GM13977 (cell line): Measurements from ENCODE around the gene CLRN2.

ENCODE experiments used
- DNase-seq: peaks from one replicate; pipeline ENCODE4 v3.0.0; 2012; ENCODE audit warnings: low spot score
- in situ Hi-C: fragments of 300-500 bp; cut with MboI; formaldehyde crosslinking; loops from one replicate; pipeline ENCODE4 v1.12.0; 2022; ENCODE audit warnings: low sequenced_read_pairs, low pct_unique_long_range_greater_than_20kb, mixed read lengths, inconsistent platforms; ENCODE audit not compliant: unreplicated experiment
- TF ChIP-seq, protein P1 (sequence below): IDR thresholded peaks from 2 replicates; pipeline ENCODE4 v1.5.1; 2012; ENCODE audit warnings: mild to moderate bottlenecking, control low read depth; ENCODE audit not compliant: insufficient read depth; ENCODE audit errors: extremely low read depth, missing control alignments

CLRN2 gene

DNA sequence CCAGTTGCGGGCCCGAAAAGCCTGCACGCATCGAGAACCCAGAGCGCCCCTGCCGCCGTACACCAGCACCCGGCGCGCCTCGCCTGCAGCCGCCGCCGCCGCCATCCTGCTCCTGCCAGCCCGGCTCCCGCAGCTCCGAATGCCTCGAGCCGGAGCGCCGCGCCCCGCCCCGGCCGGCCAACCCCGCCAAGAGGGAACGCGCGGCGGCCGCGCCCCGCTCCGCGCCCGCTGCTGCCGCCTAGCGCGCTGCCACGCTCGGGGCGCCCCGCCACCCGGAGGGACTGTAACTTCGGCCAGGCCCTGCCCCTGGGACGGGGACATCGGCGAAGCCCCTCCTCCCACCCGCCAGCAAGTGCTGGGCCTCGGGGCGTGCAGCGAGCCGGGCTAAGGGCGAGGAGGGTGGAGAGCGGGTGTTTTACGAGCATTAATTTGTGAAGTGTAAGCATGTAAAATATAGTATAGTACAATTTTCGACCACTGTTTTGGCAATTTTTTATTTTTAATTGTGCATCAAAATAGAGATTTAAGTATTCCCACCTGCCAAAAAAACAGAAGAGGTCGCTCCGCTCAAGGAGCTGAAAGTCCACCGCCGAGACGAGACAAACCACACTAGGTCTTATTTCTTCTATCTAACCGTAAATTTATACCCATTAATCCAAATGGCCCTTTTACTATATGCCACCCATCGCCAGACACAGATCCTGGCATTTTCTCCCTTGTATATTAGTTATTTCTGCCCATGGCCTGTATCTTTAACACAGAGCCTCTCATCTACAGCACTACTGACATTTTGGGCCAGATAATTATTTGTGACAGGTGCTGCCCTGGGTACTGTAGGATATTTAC, 2.8 kb upstream of the CLRN2 start, which contains the start of gene QDPR:
TSS of gene QDPR (minus strand) at position 141 of the 846 bp plus-strand sequence. CDS start at position 105, 36 bp downstream.
- in situ Hi-C loops = no loop called here
- DNase-seq = peak; percentile 89
- TF ChIP-seq, protein P1, sequence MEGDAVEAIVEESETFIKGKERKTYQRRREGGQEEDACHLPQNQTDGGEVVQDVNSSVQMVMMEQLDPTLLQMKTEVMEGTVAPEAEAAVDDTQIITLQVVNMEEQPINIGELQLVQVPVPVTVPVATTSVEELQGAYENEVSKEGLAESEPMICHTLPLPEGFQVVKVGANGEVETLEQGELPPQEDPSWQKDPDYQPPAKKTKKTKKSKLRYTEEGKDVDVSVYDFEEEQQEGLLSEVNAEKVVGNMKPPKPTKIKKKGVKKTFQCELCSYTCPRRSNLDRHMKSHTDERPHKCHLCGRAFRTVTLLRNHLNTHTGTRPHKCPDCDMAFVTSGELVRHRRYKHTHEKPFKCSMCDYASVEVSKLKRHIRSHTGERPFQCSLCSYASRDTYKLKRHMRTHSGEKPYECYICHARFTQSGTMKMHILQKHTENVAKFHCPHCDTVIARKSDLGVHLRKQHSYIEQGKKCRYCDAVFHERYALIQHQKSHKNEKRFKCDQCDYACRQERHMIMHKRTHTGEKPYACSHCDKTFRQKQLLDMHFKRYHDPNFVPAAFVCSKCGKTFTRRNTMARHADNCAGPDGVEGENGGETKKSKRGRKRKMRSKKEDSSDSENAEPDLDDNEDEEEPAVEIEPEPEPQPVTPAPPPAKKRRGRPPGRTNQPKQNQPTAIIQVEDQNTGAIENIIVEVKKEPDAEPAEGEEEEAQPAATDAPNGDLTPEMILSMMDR = peak; percentile 63

DNA sequence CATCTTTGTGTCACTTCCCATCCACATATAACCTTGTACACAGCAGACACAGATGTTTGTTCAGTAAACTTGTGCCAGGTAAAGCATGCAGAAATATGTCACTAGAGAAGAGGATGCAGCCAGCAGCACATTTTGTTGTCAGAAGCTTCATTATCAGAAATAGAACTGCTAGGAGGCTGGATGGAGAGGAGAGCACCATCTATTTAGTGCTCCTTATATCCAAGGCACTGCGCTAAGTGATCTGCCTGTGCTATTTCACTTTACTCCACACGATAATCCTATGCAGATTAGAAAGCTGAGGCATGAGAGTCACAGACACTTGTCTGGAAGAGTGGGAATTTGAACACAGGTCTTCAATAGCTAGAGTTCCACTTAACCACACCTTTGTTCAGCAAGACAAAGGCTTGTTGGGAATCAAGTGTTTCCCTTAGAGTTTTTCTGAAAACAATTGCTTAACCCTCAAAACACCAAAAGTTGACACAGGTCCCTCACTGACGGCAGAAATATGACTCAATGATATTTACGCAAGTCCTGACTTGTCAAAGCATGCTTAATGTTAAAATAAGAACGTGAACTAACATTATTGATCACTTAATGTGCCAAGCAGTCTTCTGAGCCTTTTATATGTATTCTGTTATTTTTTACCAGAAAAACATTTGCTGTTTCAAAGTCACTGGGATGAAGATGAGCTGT, 1.8 kb upstream of the CLRN2 start:
- in situ Hi-C loops = no loop called here
- no peak for DNase-seq
- TF ChIP-seq, protein P1 = no peak

DNA sequence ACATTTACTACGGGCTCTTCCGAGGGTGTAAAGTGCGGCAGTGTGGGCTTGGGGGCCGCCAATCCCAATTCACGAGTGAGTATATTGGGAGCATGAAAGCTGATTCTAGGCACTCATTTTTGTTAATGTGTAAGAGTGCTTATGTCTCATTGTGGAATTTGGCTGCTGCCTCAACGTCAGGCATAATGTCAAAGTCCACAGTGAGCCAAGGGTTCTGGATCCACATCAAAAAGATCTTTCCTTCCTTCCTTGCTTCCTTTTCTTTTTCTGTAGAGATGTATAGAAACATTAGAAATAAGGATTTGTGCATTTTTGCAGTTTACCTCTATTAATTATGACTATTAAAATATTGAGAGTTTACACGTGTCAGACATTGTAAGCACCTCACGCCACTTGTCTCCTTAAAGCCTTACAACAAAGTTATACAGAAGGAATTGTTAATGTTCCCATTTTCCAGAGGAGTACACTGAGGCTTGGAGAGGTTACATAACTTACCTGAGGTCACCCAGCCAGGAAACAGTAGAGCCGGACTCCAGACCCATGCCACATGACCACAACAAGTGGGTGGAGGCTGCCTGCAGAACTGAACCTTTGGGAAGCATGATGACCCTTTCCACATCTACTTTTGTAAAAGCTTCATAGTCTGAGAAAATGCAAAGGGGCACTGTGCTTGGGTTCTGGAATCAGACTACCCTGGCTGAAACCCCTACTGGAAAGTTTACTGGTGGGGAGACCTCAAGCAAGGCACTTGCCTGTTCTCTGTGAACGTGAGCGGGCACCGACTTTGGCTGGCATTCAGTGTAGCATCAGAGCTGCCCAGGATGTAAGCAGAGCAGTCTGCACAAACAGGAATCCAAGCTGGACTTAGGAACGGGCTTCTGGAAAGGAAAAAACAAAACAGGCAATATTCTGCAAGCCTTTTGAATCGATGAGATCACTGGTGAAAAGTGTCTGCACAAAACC, 761 bp downstream of the CLRN2 start:
- in situ Hi-C loops = no loop called here
- no peak for DNase-seq
- TF ChIP-seq, protein P1 = no peak

DNA sequence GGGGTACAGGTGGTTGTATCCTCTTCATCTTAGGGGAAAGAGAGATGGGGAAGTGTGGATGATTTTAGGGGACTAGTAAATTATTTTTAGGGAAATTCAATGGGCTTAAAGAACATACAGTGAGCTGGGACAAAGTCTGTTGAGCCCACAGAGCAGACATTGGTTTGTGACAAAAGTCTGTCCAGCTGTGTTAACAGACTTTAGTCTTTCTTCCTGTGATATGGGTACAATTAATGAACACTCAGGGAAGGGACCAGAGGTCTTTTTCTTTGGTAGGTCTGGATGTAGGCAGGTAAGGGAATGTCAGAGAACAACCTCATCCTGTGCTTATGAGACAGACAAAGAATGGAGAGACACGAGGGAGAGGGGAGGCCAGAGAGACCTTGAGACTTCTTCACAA, 2.0 kb downstream of the CLRN2 start:
- no peak for DNase-seq
- TF ChIP-seq, protein P1 = no peak
- in situ Hi-C loops = no loop called here

DNA sequence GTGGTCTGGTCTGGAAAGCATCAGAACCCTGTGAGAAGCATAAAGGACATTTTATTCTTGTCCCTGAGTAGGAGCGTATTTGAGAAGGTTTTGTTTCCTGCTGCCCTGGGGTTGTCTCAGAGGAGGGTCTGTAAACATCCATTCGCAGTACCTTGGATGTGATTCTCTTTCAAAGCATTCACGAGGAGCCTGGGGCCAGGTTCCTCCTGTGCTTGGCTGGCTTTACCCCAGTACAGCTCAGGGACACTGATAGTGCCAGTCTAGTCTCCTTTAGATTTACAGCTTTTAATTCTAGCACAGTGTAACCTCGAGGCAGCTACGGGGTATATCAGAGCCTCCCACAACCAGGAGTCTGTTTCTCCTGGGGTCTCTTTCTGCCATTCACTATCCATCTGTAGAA, 2.7 kb downstream of the CLRN2 start:
- TF ChIP-seq, protein P1 = no peak
- DNase-seq = no peak
- in situ Hi-C loops = no loop called here

DNA sequence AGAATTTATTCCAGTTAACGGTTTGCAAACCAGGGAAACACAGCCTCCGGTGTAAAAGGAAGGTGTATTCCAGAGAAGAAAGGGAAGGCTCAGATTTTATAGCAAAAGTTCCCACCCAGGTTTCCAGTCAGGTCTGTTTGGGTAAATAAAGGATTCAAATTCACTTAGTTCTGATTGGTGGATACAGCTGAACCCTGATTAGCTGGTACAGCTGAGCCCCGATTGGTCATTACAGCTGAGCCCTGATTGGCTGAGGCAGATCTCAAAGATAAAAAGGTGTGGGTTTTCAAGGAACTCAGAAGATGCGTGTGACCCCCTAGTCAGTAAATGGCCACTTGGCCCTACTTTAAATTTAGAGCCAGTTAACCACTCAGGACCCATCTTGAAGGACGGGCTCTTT, 6.6 kb downstream of the CLRN2 start:
- no peak for DNase-seq
- TF ChIP-seq, protein P1 = no peak
- in situ Hi-C loops = no loop called here
